Smooth muscle cell (in vitro differentiated cells): Measurements from ENCODE around the gene NDN. TPM values are rescaled to one million over a fixed set of nuclear protein-coding genes. Genes with fewer than 3 reads are reported as not detected.

Experiments used
- DNase-seq: peaks from one replicate; lab custom pipeline; 2025; ENCODE audit not compliant: unreplicated experiment; lab: John Stamatoyannopoulos, UW
- H2AFZ ChIP-seq: fragments of 200-600 bp; sonication (generic); 2 replicates; pipeline ENCODE4 v1.6.0; 2016; ENCODE audit warnings: antibody characterized with exemption, low read depth, mild to moderate bottlenecking
- H3F3A ChIP-seq: fragments of 200-600 bp; sonication (generic); 2 replicates; pipeline ENCODE4 v1.6.0; 2017; ENCODE audit warnings: antibody characterized with exemption, low read depth
- H3K27ac ChIP-seq: fragments of 200-600 bp; sonication (generic); 2 replicates; pipeline ENCODE4 v1.5.1; 2016; ENCODE audit warnings: low read depth, mild to moderate bottlenecking
- H3K27me3 ChIP-seq: fragments of 200-600 bp; sonication (generic); 2 replicates; pipeline ENCODE4 v1.6.1; 2016; ENCODE audit warnings: low read depth, mild to moderate bottlenecking
- H3K36me3 ChIP-seq: fragments of 200-600 bp; sonication (generic); 2 replicates; pipeline ENCODE4 v1.5.1; 2016; ENCODE audit warnings: low read depth
- H3K4me1 ChIP-seq: fragments of 200-600 bp; sonication (generic); 2 replicates; pipeline ENCODE4 v1.5.1; 2016; ENCODE audit warnings: low read depth
- H3K4me2 ChIP-seq: fragments of 200-600 bp; sonication (generic); 2 replicates; pipeline ENCODE4 v1.6.0; 2016; ENCODE audit warnings: mild to moderate bottlenecking
- H3K4me3 ChIP-seq: fragments of 200-600 bp; sonication (generic); 2 replicates; pipeline ENCODE4 v1.5.1; 2016; ENCODE audit warnings: mild to moderate bottlenecking
- H3K79me2 ChIP-seq: fragments of 200-600 bp; sonication (generic); 2 replicates; pipeline ENCODE4 v1.6.0; 2016; ENCODE audit warnings: low read depth, mild to moderate bottlenecking
- H3K9ac ChIP-seq: fragments of 200-600 bp; sonication (generic); 2 replicates; pipeline ENCODE4 v1.6.0; 2016; ENCODE audit warnings: low read depth
- H3K9me3 ChIP-seq: fragments of 200-600 bp; sonication (generic); replicated peaks from 2 replicates; pipeline ENCODE4 v1.5.1; 2016; ENCODE audit warnings: low read depth
- H4K20me1 ChIP-seq: fragments of 200-600 bp; sonication (generic); 2 replicates; pipeline ENCODE4 v1.6.0; 2016; ENCODE audit warnings: low read depth
- WGBS: methylation state at CpG from one replicate; pipeline ENCODE4 v1.1.7; 2016; ENCODE audit warnings: low lambda C conversion rate; 5-methylcytosine and 5-hydroxymethylcytosine counted together
- polyA plus RNA-seq: library from polyadenylated mRNA; unstranded; fragments of >200 nt; fragmentation: Nextera tagmentation; extraction: Ambion mirVana; gene quantifications from 2 replicates; pipeline ENCODE4 v1.2.1, GENCODE V29; 2016
- total RNA-seq: library from RNA; depleted of rRNA; stranded (reverse); fragments of >200 nt; gene quantifications from 2 replicates; pipeline ENCODE4 v1.2.3, GENCODE V29; 2014
- TF ChIP-seq, protein P1 (sequence below): fragments of 200-600 bp; sonication (generic); IDR thresholded peaks from 2 replicates; pipeline ENCODE4 v1.5.1; 2017; ENCODE audit warnings: borderline replicate concordance, mild to moderate bottlenecking, antibody characterized with exemption; ENCODE audit not compliant: insufficient read depth, poor library complexity, severe bottlenecking

NDN gene
- total and polyA plus RNA-seq, 2 experiments from 2014 or later: 114 to 158 TPM

DNA sequence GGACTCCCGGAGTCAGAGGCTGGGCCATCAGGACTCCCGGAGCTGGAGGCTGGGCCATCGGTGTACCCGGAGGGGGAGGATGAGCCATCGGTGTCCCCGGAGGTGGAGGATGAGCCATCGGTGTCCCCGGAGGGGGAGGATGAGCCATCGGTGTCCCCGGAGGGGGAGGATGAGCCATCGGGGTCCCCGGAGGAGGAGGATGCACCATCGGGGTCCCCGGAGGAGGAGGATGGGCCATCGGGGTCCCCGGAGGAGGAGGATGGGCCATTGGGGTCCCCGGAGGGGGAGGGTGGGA is 40.2 kb downstream of the NDN start:
- peak overlapping the region; percentile 60 for H3K9ac ChIP-seq
- H3K4me3 ChIP-seq: peak overlapping the region; percentile 69
- H4K20me1 ChIP-seq: no peaks in the 10 kb centered on the region
- no peak overlapping the region for H2AFZ ChIP-seq
- H3F3A ChIP-seq: no peaks in the 10 kb centered on the region
- H3K27me3 ChIP-seq: no peaks in the 10 kb centered on the region
- H3K4me1 ChIP-seq: no peaks in the 10 kb centered on the region
- H3K36me3 ChIP-seq: no peaks in the 10 kb centered on the region
- TF ChIP-seq, protein P1, sequence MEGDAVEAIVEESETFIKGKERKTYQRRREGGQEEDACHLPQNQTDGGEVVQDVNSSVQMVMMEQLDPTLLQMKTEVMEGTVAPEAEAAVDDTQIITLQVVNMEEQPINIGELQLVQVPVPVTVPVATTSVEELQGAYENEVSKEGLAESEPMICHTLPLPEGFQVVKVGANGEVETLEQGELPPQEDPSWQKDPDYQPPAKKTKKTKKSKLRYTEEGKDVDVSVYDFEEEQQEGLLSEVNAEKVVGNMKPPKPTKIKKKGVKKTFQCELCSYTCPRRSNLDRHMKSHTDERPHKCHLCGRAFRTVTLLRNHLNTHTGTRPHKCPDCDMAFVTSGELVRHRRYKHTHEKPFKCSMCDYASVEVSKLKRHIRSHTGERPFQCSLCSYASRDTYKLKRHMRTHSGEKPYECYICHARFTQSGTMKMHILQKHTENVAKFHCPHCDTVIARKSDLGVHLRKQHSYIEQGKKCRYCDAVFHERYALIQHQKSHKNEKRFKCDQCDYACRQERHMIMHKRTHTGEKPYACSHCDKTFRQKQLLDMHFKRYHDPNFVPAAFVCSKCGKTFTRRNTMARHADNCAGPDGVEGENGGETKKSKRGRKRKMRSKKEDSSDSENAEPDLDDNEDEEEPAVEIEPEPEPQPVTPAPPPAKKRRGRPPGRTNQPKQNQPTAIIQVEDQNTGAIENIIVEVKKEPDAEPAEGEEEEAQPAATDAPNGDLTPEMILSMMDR: no peak
- DNase-seq: no peak
- H3K27ac ChIP-seq: no peak overlapping the region
- H3K4me2 ChIP-seq: peak overlapping the region; percentile 84
- no peaks in the 10 kb centered on the region for H3K79me2 ChIP-seq
- no peaks in the 10 kb centered on the region for H3K9me3 ChIP-seq
- 79% methylated on average over 8 of the region's 17 CpGs for WGBS

DNA sequence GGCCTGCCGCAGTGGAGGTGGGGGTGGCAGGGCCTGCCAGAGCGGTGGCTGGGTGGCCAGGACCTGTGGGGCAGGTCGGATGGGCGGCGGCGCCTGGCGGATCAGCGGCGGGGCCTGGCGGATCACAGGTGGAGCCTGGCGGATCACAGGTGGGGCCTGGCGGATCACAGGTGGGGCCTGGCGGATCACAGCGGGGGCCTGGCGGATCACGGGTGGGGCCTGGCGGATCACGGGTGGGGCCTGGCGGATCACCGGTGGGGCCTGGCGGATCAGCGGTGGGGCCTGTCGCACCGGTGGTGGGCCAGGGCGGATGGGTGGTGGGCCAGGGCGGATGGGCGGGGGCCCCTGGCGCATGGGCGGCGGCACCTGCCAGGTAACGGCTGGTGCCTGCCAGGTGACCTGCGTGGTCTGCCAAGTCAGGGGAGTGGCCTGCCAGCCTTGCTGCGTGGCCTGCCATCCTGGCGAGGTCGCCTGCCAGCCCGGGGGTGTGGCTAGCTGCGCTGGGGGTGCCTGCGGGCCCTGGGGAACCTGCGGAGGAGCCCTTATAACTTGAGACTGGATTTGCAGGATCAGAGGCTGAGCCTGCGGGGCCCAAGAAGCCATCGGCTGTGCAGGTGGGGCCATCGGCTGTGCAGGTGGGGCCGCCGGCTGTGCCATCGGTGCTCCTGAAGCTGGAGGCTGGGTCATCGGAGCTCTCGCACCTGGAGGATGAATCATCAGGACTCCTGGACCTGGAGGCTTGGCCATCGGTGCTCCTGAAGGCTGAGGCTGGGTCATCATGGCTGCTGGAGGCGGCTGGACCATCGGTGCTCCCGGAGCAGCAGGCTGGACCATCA is 40.7 kb downstream of the NDN start:
- WGBS: 90% methylated on average over 25 of the region's 51 CpGs
- H3K4me2 ChIP-seq: peak overlapping the region; percentile 84
- H3K9me3 ChIP-seq: no peaks in the 10 kb centered on the region
- TF ChIP-seq, protein P1: no peak
- no peaks in the 10 kb centered on the region for H4K20me1 ChIP-seq
- no peak overlapping the region for H2AFZ ChIP-seq
- peak overlapping the region; percentile 69 for H3K4me3 ChIP-seq
- H3K27me3 ChIP-seq: no peaks in the 10 kb centered on the region
- H3K27ac ChIP-seq: no peak overlapping the region
- H3K9ac ChIP-seq: no peak overlapping the region
- no peak for DNase-seq
- no peaks in the 10 kb centered on the region for H3K36me3 ChIP-seq
- H3K4me1 ChIP-seq: no peaks in the 10 kb centered on the region
- no peaks in the 10 kb centered on the region for H3K79me2 ChIP-seq
- no peaks in the 10 kb centered on the region for H3F3A ChIP-seq

DNA sequence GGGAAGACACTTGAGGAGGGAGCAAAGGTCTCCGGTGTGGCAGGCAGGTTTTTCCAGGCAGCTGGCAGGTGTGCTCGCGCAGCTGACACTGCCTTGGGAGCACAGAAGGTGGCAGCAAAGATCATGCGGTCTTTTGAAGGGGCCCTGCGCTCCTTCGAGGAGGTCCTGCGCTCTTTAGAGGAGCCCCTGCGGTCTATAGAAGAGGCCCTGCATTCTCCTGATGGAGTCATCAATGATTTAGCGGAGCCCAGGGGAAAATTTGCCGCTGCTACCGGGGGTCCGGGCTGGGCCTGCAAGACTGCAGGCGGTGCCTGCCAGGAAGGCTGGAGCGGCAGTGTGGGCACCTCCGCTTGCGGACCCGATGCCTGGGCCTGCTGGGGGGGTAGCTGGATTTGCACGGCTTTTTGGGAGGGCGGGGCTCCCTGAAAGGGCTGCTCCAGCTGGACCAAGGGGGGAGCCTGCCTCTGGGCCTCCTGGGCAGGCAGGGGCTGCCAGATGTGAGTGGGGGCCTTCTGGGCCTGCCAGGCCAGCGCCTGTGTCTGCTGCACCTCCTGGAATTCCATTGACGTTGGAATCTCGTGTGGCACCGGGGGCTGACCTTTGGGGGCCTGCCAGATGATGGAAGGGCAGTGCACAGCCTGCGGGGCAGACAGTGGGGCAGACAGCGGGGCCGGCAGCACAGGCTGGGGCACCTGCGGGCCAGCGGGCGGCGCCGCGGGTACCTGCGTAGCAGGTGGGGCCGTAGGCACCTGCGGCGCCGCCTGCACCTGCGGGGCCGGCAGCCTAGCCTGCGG is 41.5 kb downstream of the NDN start:
- H3K9ac ChIP-seq: no peak overlapping the region
- no peaks in the 10 kb centered on the region for H3F3A ChIP-seq
- TF ChIP-seq, protein P1: no peak
- no peak overlapping the region for H3K27ac ChIP-seq
- no peak for DNase-seq
- no peaks in the 10 kb centered on the region for H3K4me1 ChIP-seq
- H3K4me2 ChIP-seq: no peak overlapping the region
- no peaks in the 10 kb centered on the region for H4K20me1 ChIP-seq
- 89% methylated on average over 39 of the region's 40 CpGs for WGBS
- H3K4me3 ChIP-seq: no peak overlapping the region
- H3K9me3 ChIP-seq: no peaks in the 10 kb centered on the region
- H3K36me3 ChIP-seq: no peaks in the 10 kb centered on the region
- no peaks in the 10 kb centered on the region for H3K27me3 ChIP-seq
- no peaks in the 10 kb centered on the region for H3K79me2 ChIP-seq
- H2AFZ ChIP-seq: no peak overlapping the region
